HL-60 (cell line): ENCODE measurements around the gene TRMT61A.

ENCODE experiments used
- POLR2AphosphoS5 ChIP-seq: IDR thresholded peaks from 2 replicates; pipeline ENCODE4 v1.6.1; 2012; ENCODE audit warnings: low read depth
- SPI1 ChIP-seq: IDR thresholded peaks from 2 replicates; pipeline ENCODE4 v1.6.1; 2012; ENCODE audit warnings: low read depth, mild to moderate bottlenecking, borderline replicate concordance
- TF ChIP-seq, protein P1 (sequence below): IDR thresholded peaks from one replicate; pipeline ENCODE4 v1.5.1; 2011; ENCODE audit warnings: low read length, control low read depth, inconsistent platforms; ENCODE audit not compliant: insufficient read depth

DNA sequence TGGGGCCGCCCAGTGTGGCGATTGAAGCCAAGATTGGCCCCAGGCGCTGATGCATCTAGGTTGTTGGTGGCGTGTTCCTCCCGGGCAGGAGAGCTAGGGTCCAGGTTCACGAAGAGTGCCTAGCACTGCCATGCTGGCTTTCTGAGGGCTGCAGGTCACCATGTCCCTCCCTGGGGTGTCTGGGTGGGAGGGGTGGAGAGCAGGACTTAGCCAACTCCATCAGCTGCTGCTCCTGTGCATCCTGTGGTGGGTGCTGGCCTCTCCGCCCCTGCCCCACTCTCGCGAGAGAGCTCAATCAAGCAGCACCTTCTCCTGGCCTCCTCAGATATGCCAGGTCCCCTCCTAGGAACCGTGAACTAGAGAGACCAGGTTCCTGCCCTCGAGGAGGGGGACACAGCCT lies 1.8 kb downstream of the TRMT61A start:
- TF ChIP-seq, protein P1, sequence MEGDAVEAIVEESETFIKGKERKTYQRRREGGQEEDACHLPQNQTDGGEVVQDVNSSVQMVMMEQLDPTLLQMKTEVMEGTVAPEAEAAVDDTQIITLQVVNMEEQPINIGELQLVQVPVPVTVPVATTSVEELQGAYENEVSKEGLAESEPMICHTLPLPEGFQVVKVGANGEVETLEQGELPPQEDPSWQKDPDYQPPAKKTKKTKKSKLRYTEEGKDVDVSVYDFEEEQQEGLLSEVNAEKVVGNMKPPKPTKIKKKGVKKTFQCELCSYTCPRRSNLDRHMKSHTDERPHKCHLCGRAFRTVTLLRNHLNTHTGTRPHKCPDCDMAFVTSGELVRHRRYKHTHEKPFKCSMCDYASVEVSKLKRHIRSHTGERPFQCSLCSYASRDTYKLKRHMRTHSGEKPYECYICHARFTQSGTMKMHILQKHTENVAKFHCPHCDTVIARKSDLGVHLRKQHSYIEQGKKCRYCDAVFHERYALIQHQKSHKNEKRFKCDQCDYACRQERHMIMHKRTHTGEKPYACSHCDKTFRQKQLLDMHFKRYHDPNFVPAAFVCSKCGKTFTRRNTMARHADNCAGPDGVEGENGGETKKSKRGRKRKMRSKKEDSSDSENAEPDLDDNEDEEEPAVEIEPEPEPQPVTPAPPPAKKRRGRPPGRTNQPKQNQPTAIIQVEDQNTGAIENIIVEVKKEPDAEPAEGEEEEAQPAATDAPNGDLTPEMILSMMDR = no peak
- TF ChIP-seq POLR2AphosphoS5 = no peak
- TF ChIP-seq SPI1 = no peak
